Activated T-cell treated with anti-CD3 and anti-CD28 coated beads, Interleukin-2, amount 50 U/mL, for 1 hour (primary cell): ENCODE data around the gene TFEC.

Source experiments
- DNase-seq: peaks from one replicate; pipeline ENCODE4 v3.0.0-alpha.2; 2020

TFEC gene

GRCh38 chr7:115920367-115920766 lies 110.2 kb downstream of the TFEC start:
- no peak for DNase-seq

- no peak for DNase-seq
Observed at GRCh38 chr7:115914951-115915350, 115.6 kb downstream of the TFEC start.

GRCh38 chr7:115911465-115911864 lies 119.1 kb downstream of the TFEC start:
- DNase-seq, result no peak

- no peak for DNase-seq
Observed at GRCh38 chr7:115910541-115911164, 119.9 kb downstream of the TFEC start.

GRCh38 chr7:115906731-115907130 lies 123.8 kb downstream of the TFEC start:
- no peak for DNase-seq

- no peak for DNase-seq
Observed at GRCh38 chr7:115889669-115889984, 140.9 kb downstream of the TFEC start.

GRCh38 chr7:115888981-115889668 lies 141.4 kb downstream of the TFEC start:
- DNase-seq, result no peak

GRCh38 chr7:115885550-115885949 lies 145.0 kb downstream of the TFEC start:
- no peak for DNase-seq
